ENCODE results near the gene PROK2.

The PROK2 gene

GRCh38 chr3:71809321-71810026 is 24.5 kb upstream of the PROK2 start:
- no peak overlapping the region for H3K9ac ChIP-seq (ENCODE audit: low read length in 5 of 5)
- no peaks in the 10 kb centered on the region for H3K27me3 ChIP-seq (ENCODE audit: control insufficient read depth in 5 of 5, insufficient read depth in 4 of 5, low read length in 5 of 5)
- no peaks in the 10 kb centered on the region for H3K9me3 ChIP-seq (ENCODE audit: control insufficient read depth in 5 of 5, low read length in 5 of 5)
- H3K4me3 ChIP-seq (ENCODE audit: low read depth in 1 of 5, low read length in 5 of 5): no peak overlapping the region
- H3K36me3 ChIP-seq (ENCODE audit: control insufficient read depth in 5 of 5, insufficient read depth in 5 of 5, low read length in 5 of 5): no peaks in the 10 kb centered on the region
- no peak overlapping the region for H3K27ac ChIP-seq (ENCODE audit: low read depth, low read length)
- H3K4me1 ChIP-seq (ENCODE audit: control insufficient read depth in 5 of 5, insufficient read depth in 5 of 5, low read length in 5 of 5): peaks cover 0 to 4% (median 0%) of the 10 kb centered on the region in 5 donors

- Histone ChIP-seq H3K9me3 (ENCODE audit: control insufficient read depth in 5 of 5, low read length in 5 of 5) (no peaks in the 10 kb centered on the region), H3K9ac (ENCODE audit: low read length in 5 of 5) (no peak overlapping the region), H3K4me3 (ENCODE audit: low read depth in 1 of 5, low read length in 5 of 5) (no peak overlapping the region), H3K27ac (ENCODE audit: low read depth, low read length) (no peak overlapping the region), H3K36me3 (ENCODE audit: control insufficient read depth in 5 of 5, insufficient read depth in 5 of 5, low read length in 5 of 5) (no peaks in the 10 kb centered on the region), H3K27me3 (ENCODE audit: control insufficient read depth in 5 of 5, insufficient read depth in 4 of 5, low read length in 5 of 5) (no peaks in the 10 kb centered on the region), H3K4me1 (ENCODE audit: control insufficient read depth in 5 of 5, insufficient read depth in 5 of 5, low read length in 5 of 5) (peaks cover 0 to 4% (median 0%) of the 10 kb centered on the region in 5 donors)
These were observed 21.8 kb upstream of the PROK2 start for GRCh38 chr3:71806736-71807135.

GRCh38 chr3:71805691-71806090 is 20.7 kb upstream of the PROK2 start:
- no peak overlapping the region for H3K27ac ChIP-seq (ENCODE audit: low read depth, low read length)
- H3K27me3 ChIP-seq (ENCODE audit: control insufficient read depth in 5 of 5, insufficient read depth in 4 of 5, low read length in 5 of 5): no peaks in the 10 kb centered on the region
- no peak overlapping the region for H3K4me3 ChIP-seq (ENCODE audit: low read depth in 1 of 5, low read length in 5 of 5)

GRCh38 chr3:71805199-71805598 is 20.3 kb upstream of the PROK2 start:
- Histone ChIP-seq H3K9me3 (ENCODE audit: control insufficient read depth in 5 of 5, low read length in 5 of 5) (no peaks in the 10 kb centered on the region), H3K4me3 (ENCODE audit: low read depth in 1 of 5, low read length in 5 of 5) (no peak overlapping the region), H3K36me3 (ENCODE audit: control insufficient read depth in 5 of 5, insufficient read depth in 5 of 5, low read length in 5 of 5) (no peaks in the 10 kb centered on the region), H3K4me1 (ENCODE audit: control insufficient read depth in 5 of 5, insufficient read depth in 5 of 5, low read length in 5 of 5) (peaks cover 0 to 4% (median 0%) of the 10 kb centered on the region in 5 donors), H3K9ac (ENCODE audit: low read length in 5 of 5) (no peak overlapping the region), H3K27me3 (ENCODE audit: control insufficient read depth in 5 of 5, insufficient read depth in 4 of 5, low read length in 5 of 5) (peaks cover 0 to under 1% (median 0%) of the 10 kb centered on the region in 5 donors), H3K27ac (ENCODE audit: low read depth, low read length) (no peak overlapping the region)

More at GRCh38 chr3:71805691-71806090, 20.7 kb upstream of the PROK2 start:
- H3K36me3 ChIP-seq (ENCODE audit: control insufficient read depth in 5 of 5, insufficient read depth in 5 of 5, low read length in 5 of 5): no peaks in the 10 kb centered on the region
- H3K9ac ChIP-seq (ENCODE audit: low read length in 5 of 5): no peak overlapping the region
- peaks cover 0 to 4% (median 0%) of the 10 kb centered on the region in 5 donors for H3K4me1 ChIP-seq (ENCODE audit: control insufficient read depth in 5 of 5, insufficient read depth in 5 of 5, low read length in 5 of 5)
- H3K9me3 ChIP-seq (ENCODE audit: control insufficient read depth in 5 of 5, low read length in 5 of 5): no peaks in the 10 kb centered on the region

- no peaks in the 10 kb centered on the region for H3K9me3 ChIP-seq (ENCODE audit: control insufficient read depth in 5 of 5, low read length in 5 of 5)
- no peaks in the 10 kb centered on the region for H3K4me1 ChIP-seq (ENCODE audit: control insufficient read depth in 5 of 5, insufficient read depth in 5 of 5, low read length in 5 of 5)
- peaks cover 0 to 4% (median 4%) of the 10 kb centered on the region in 5 donors for H3K27me3 ChIP-seq (ENCODE audit: control insufficient read depth in 5 of 5, insufficient read depth in 4 of 5, low read length in 5 of 5)
- no peaks in the 10 kb centered on the region for H3K36me3 ChIP-seq (ENCODE audit: control insufficient read depth in 5 of 5, insufficient read depth in 5 of 5, low read length in 5 of 5)
- H3K9ac ChIP-seq (ENCODE audit: low read length in 5 of 5): no peak overlapping the region
- no peak overlapping the region for H3K27ac ChIP-seq (ENCODE audit: low read depth, low read length)
- no peak overlapping the region for H3K4me3 ChIP-seq (ENCODE audit: low read depth in 1 of 5, low read length in 5 of 5)
These were observed 18.3 kb upstream of the PROK2 start for GRCh38 chr3:71803248-71803647.

GRCh38 chr3:71801986-71802385 is 17.0 kb upstream of the PROK2 start:
- H3K27ac ChIP-seq (ENCODE audit: low read depth, low read length): no peak overlapping the region
- no peaks in the 10 kb centered on the region for H3K4me1 ChIP-seq (ENCODE audit: control insufficient read depth in 5 of 5, insufficient read depth in 5 of 5, low read length in 5 of 5)
- H3K9me3 ChIP-seq (ENCODE audit: control insufficient read depth in 5 of 5, low read length in 5 of 5): no peaks in the 10 kb centered on the region
- peaks cover 0 to 4% (median 4%) of the 10 kb centered on the region in 5 donors for H3K27me3 ChIP-seq (ENCODE audit: control insufficient read depth in 5 of 5, insufficient read depth in 4 of 5, low read length in 5 of 5)
- H3K4me3 ChIP-seq (ENCODE audit: low read depth in 1 of 5, low read length in 5 of 5): no peak overlapping the region
- no peaks in the 10 kb centered on the region for H3K36me3 ChIP-seq (ENCODE audit: control insufficient read depth in 5 of 5, insufficient read depth in 5 of 5, low read length in 5 of 5)
- no peak overlapping the region for H3K9ac ChIP-seq (ENCODE audit: low read length in 5 of 5)

GRCh38 chr3:71800023-71800422 is 15.1 kb upstream of the PROK2 start:
- no peaks in the 10 kb centered on the region for H3K36me3 ChIP-seq (ENCODE audit: control insufficient read depth in 5 of 5, insufficient read depth in 5 of 5, low read length in 5 of 5)
- H3K27me3 ChIP-seq (ENCODE audit: control insufficient read depth in 5 of 5, insufficient read depth in 4 of 5, low read length in 5 of 5): peaks cover 0 to 4% (median 4%) of the 10 kb centered on the region in 5 donors
- no peak overlapping the region for H3K27ac ChIP-seq (ENCODE audit: low read depth, low read length)
- H3K4me1 ChIP-seq (ENCODE audit: control insufficient read depth in 5 of 5, insufficient read depth in 5 of 5, low read length in 5 of 5): no peaks in the 10 kb centered on the region
- H3K9me3 ChIP-seq (ENCODE audit: control insufficient read depth in 5 of 5, low read length in 5 of 5): no peaks in the 10 kb centered on the region
- no peak overlapping the region for H3K4me3 ChIP-seq (ENCODE audit: low read depth in 1 of 5, low read length in 5 of 5)
- H3K9ac ChIP-seq (ENCODE audit: low read length in 5 of 5): no peak overlapping the region

- Histone ChIP-seq H3K27ac (ENCODE audit: low read depth, low read length) (no peak overlapping the region), H3K27me3 (ENCODE audit: control insufficient read depth in 5 of 5, insufficient read depth in 4 of 5, low read length in 5 of 5) (peaks cover 0 to 4% (median 4%) of the 10 kb centered on the region in 5 donors), H3K9me3 (ENCODE audit: control insufficient read depth in 5 of 5, low read length in 5 of 5) (no peaks in the 10 kb centered on the region), H3K36me3 (ENCODE audit: control insufficient read depth in 5 of 5, insufficient read depth in 5 of 5, low read length in 5 of 5) (no peaks in the 10 kb centered on the region), H3K4me1 (ENCODE audit: control insufficient read depth in 5 of 5, insufficient read depth in 5 of 5, low read length in 5 of 5) (no peaks in the 10 kb centered on the region), H3K9ac (ENCODE audit: low read length in 5 of 5) (no peak overlapping the region), H3K4me3 (ENCODE audit: low read depth in 1 of 5, low read length in 5 of 5) (no peak overlapping the region)
These were observed 12.5 kb upstream of the PROK2 start for GRCh38 chr3:71797455-71797854.

- H3K9me3 ChIP-seq (ENCODE audit: control insufficient read depth in 5 of 5, low read length in 5 of 5): no peaks in the 10 kb centered on the region
- H3K36me3 ChIP-seq (ENCODE audit: control insufficient read depth in 5 of 5, insufficient read depth in 5 of 5, low read length in 5 of 5): no peaks in the 10 kb centered on the region
- H3K9ac ChIP-seq (ENCODE audit: low read length in 5 of 5): no peak overlapping the region
- H3K27me3 ChIP-seq (ENCODE audit: control insufficient read depth in 5 of 5, insufficient read depth in 4 of 5, low read length in 5 of 5): peaks cover 0 to 4% (median 4%) of the 10 kb centered on the region in 5 donors
- no peaks in the 10 kb centered on the region for H3K4me1 ChIP-seq (ENCODE audit: control insufficient read depth in 5 of 5, insufficient read depth in 5 of 5, low read length in 5 of 5)
- H3K27ac ChIP-seq (ENCODE audit: low read depth, low read length): no peak overlapping the region
- no peak overlapping the region for H3K4me3 ChIP-seq (ENCODE audit: low read depth in 1 of 5, low read length in 5 of 5)
These were observed 11.3 kb upstream of the PROK2 start for GRCh38 chr3:71796290-71796689.

- Histone ChIP-seq H3K27me3 (ENCODE audit: control insufficient read depth in 5 of 5, insufficient read depth in 4 of 5, low read length in 5 of 5) (peaks cover 0 to under 1% (median 0%) of the 10 kb centered on the region in 5 donors), H3K27ac (ENCODE audit: low read depth, low read length) (no peak overlapping the region)
These were observed 6.7 kb upstream of the PROK2 start for GRCh38 chr3:71791634-71792033.

More at GRCh38 chr3:71791634-71792033, 6.7 kb upstream of the PROK2 start:
- no peak overlapping the region for H3K4me3 ChIP-seq (ENCODE audit: low read depth in 1 of 5, low read length in 5 of 5)
- H3K36me3 ChIP-seq (ENCODE audit: control insufficient read depth in 5 of 5, insufficient read depth in 5 of 5, low read length in 5 of 5): no peaks in the 10 kb centered on the region
- H3K9ac ChIP-seq (ENCODE audit: low read length in 5 of 5): no peak overlapping the region
- H3K9me3 ChIP-seq (ENCODE audit: control insufficient read depth in 5 of 5, low read length in 5 of 5): no peaks in the 10 kb centered on the region
- H3K4me1 ChIP-seq (ENCODE audit: control insufficient read depth in 5 of 5, insufficient read depth in 5 of 5, low read length in 5 of 5): no peaks in the 10 kb centered on the region

Data from subcutaneous abdominal adipose tissue (tissue), 5 donors.